GM23248 (cell line): ENCODE results near the gene FXR2.

ENCODE experiments used
- EZH2 ChIP-seq: fragments of 200-600 bp; sonication (generic); IDR thresholded peaks from 2 replicates; pipeline ENCODE4 v1.6.1; 2018; ENCODE audit warnings: antibody characterized with exemption, mild to moderate bottlenecking; ENCODE audit not compliant: insufficient read depth, poor library complexity, severe bottlenecking
- EZH2phosphoT487 ChIP-seq: fragments of 200-600 bp; sonication (generic); IDR thresholded peaks from 2 replicates; pipeline ENCODE4 v1.6.1; 2018; ENCODE audit warnings: antibody characterized with exemption, moderate library complexity, mild to moderate bottlenecking, low read depth; ENCODE audit not compliant: insufficient read depth

GRCh38 chr17:7651665-7652387, 37.1 kb upstream of the FXR2 start:
- TF ChIP-seq EZH2phosphoT487 (no peak; the same call in 1 of the 2 replicates), EZH2 (no peak)
